ENCODE measurements around the gene CNIH1. TPM values are rescaled to one million over a fixed set of nuclear protein-coding genes. Genes with fewer than 3 reads are reported as not detected.
"Not testable (repeated sequence)": the region's sequence is repeated elsewhere in the genome, so short reads cannot be mapped to it uniquely, and the experiment has no call there.

The CNIH1 gene
- total and polyA plus RNA-seq, 9 donors: 101 to 196 (median 166) TPM

- H3K36me3 ChIP-seq (ENCODE audit: control insufficient read depth, insufficient read depth, low read length): peaks cover 7% of the 10 kb centered on the region
- peaks cover 5% of the 10 kb centered on the region for H3K9me3 ChIP-seq (replicated peaks; ENCODE audit: control insufficient read depth, low read depth, low read length)
- WGBS (ENCODE audit: insufficient coverage): 87% methylated on average over 2 of the region's 4 CpGs
- H3K27me3 ChIP-seq (ENCODE audit: control insufficient read depth, insufficient read depth, low read length): no peaks in the 10 kb centered on the region
- H3K4me3 ChIP-seq (ENCODE audit: low read length): no peak overlapping the region
- peaks cover 8% of the 10 kb centered on the region for H3K4me1 ChIP-seq (ENCODE audit: control insufficient read depth, insufficient read depth, low read length)
- no peak for DNase-seq
- H3K27ac ChIP-seq (ENCODE audit: low read length): no peak overlapping the region
Measured at GRCh38 chr14:54471641-54472040, 30.5 kb upstream of the CNIH1 start.

GRCh38 chr14:54470701-54471100 lies 29.5 kb upstream of the CNIH1 start:
- peaks cover 8% of the 10 kb centered on the region for H3K4me1 ChIP-seq (ENCODE audit: control insufficient read depth, insufficient read depth, low read length)
- H3K27me3 ChIP-seq (ENCODE audit: control insufficient read depth, insufficient read depth, low read length): no peaks in the 10 kb centered on the region
- no peak overlapping the region for H3K27ac ChIP-seq (ENCODE audit: low read length)
- H3K36me3 ChIP-seq (ENCODE audit: control insufficient read depth, insufficient read depth, low read length): peaks cover 7% of the 10 kb centered on the region
- WGBS (ENCODE audit: insufficient coverage): 82% methylated on average over 2 of the region's 4 CpGs
- peaks cover 5% of the 10 kb centered on the region for H3K9me3 ChIP-seq (replicated peaks; ENCODE audit: control insufficient read depth, low read depth, low read length)
- no peak overlapping the region for H3K4me3 ChIP-seq (ENCODE audit: low read length)
- no peak for DNase-seq

- peaks cover 2% of the 10 kb centered on the region for H3K36me3 ChIP-seq (ENCODE audit: control insufficient read depth, insufficient read depth, low read length)
- peaks cover 8% of the 10 kb centered on the region for H3K4me1 ChIP-seq (ENCODE audit: control insufficient read depth, insufficient read depth, low read length)
- H3K9me3 ChIP-seq (replicated peaks; ENCODE audit: control insufficient read depth, low read depth, low read length): peaks cover 5% of the 10 kb centered on the region
- H3K27me3 ChIP-seq (ENCODE audit: control insufficient read depth, insufficient read depth, low read length): no peaks in the 10 kb centered on the region
- H3K27ac ChIP-seq (ENCODE audit: low read length): no peak overlapping the region
- H3K4me3 ChIP-seq (ENCODE audit: low read length): no peak overlapping the region
- DNase-seq: no peak
Measured at GRCh38 chr14:54467280-54467679, 26.1 kb upstream of the CNIH1 start.

GRCh38 chr14:54465654-54466053 lies 24.5 kb upstream of the CNIH1 start:
- Histone ChIP-seq H3K4me1 (ENCODE audit: control insufficient read depth, insufficient read depth, low read length) (peaks cover 2% of the 10 kb centered on the region), H3K27me3 (ENCODE audit: control insufficient read depth, insufficient read depth, low read length) (no peaks in the 10 kb centered on the region), H3K4me3 (ENCODE audit: low read length) (no peak overlapping the region), H3K27ac (ENCODE audit: low read length) (no peak overlapping the region), H3K36me3 (ENCODE audit: control insufficient read depth, insufficient read depth, low read length) (no peaks in the 10 kb centered on the region), H3K9me3 (replicated peaks; ENCODE audit: control insufficient read depth, low read depth, low read length) (peaks cover 5% of the 10 kb centered on the region)
- WGBS (ENCODE audit: insufficient coverage): no CpG with 5 or more reads among the region's 4 CpGs
- DNase-seq: no peak

GRCh38 chr14:54462048-54462447 lies 20.9 kb upstream of the CNIH1 start:
- Histone ChIP-seq H3K4me3 (ENCODE audit: low read length) (no peak overlapping the region), H3K9me3 (replicated peaks; ENCODE audit: control insufficient read depth, low read depth, low read length) (peaks cover 4% of the 10 kb centered on the region), H3K27ac (ENCODE audit: low read length) (no peak overlapping the region), H3K36me3 (ENCODE audit: control insufficient read depth, insufficient read depth, low read length) (no peaks in the 10 kb centered on the region), H3K27me3 (ENCODE audit: control insufficient read depth, insufficient read depth, low read length) (no peaks in the 10 kb centered on the region), H3K4me1 (ENCODE audit: control insufficient read depth, insufficient read depth, low read length) (no peaks in the 10 kb centered on the region)
- WGBS (ENCODE audit: insufficient coverage): no CpG with 5 or more reads among the region's 5 CpGs
- DNase-seq: no peak

GRCh38 chr14:54459106-54459505 lies 17.9 kb upstream of the CNIH1 start:
- H3K27me3 ChIP-seq (ENCODE audit: control insufficient read depth, insufficient read depth, low read length): no peaks in the 10 kb centered on the region
- H3K36me3 ChIP-seq (ENCODE audit: control insufficient read depth, insufficient read depth, low read length): no peaks in the 10 kb centered on the region
- DNase-seq: no peak
- H3K4me3 ChIP-seq (ENCODE audit: low read length): no peak overlapping the region
- 87% methylated on average over 3 of the region's 3 CpGs for WGBS (ENCODE audit: insufficient coverage)
- no peak overlapping the region for H3K27ac ChIP-seq (ENCODE audit: low read length)
- no peaks in the 10 kb centered on the region for H3K4me1 ChIP-seq (ENCODE audit: control insufficient read depth, insufficient read depth, low read length)
- peaks cover 4% of the 10 kb centered on the region for H3K9me3 ChIP-seq (replicated peaks; ENCODE audit: control insufficient read depth, low read depth, low read length)

- H3K4me3 ChIP-seq (ENCODE audit: low read length); H3K36me3 ChIP-seq (ENCODE audit: control insufficient read depth, insufficient read depth, low read length); DNase-seq; H3K27me3 ChIP-seq (ENCODE audit: control insufficient read depth, insufficient read depth, low read length); H3K4me1 ChIP-seq (ENCODE audit: control insufficient read depth, insufficient read depth, low read length); H3K9me3 ChIP-seq (replicated peaks; ENCODE audit: control insufficient read depth, low read depth, low read length); H3K27ac ChIP-seq (ENCODE audit: low read length): not testable (repeated sequence)
Measured at GRCh38 chr14:54458536-54458935, 17.4 kb upstream of the CNIH1 start.

- DNase-seq: no peak
- Histone ChIP-seq H3K9me3 (replicated peaks; ENCODE audit: control insufficient read depth, low read depth, low read length) (peaks cover 4% of the 10 kb centered on the region), H3K36me3 (ENCODE audit: control insufficient read depth, insufficient read depth, low read length) (no peaks in the 10 kb centered on the region), H3K4me3 (ENCODE audit: low read length) (no peak overlapping the region), H3K4me1 (ENCODE audit: control insufficient read depth, insufficient read depth, low read length) (no peaks in the 10 kb centered on the region), H3K27me3 (ENCODE audit: control insufficient read depth, insufficient read depth, low read length) (no peaks in the 10 kb centered on the region), H3K27ac (ENCODE audit: low read length) (no peak overlapping the region)
- no CpG with 5 or more reads among the region's 3 CpGs for WGBS (ENCODE audit: insufficient coverage)
Measured at GRCh38 chr14:54457609-54457996, 16.4 kb upstream of the CNIH1 start.

GRCh38 chr14:54456820-54457608 lies 15.8 kb upstream of the CNIH1 start:
- not testable (repeated sequence) for H3K4me1 ChIP-seq (ENCODE audit: control insufficient read depth, insufficient read depth, low read length); H3K9me3 ChIP-seq (replicated peaks; ENCODE audit: control insufficient read depth, low read depth, low read length); DNase-seq; H3K4me3 ChIP-seq (ENCODE audit: low read length); H3K27ac ChIP-seq (ENCODE audit: low read length); H3K27me3 ChIP-seq (ENCODE audit: control insufficient read depth, insufficient read depth, low read length); H3K36me3 ChIP-seq (ENCODE audit: control insufficient read depth, insufficient read depth, low read length)
- WGBS (ENCODE audit: insufficient coverage): no CpG with 5 or more reads among the region's 1 CpG

- H3K4me3 ChIP-seq (ENCODE audit: low read length): no peak overlapping the region
- H3K27me3 ChIP-seq (ENCODE audit: control insufficient read depth, insufficient read depth, low read length): no peaks in the 10 kb centered on the region
- H3K9me3 ChIP-seq (replicated peaks; ENCODE audit: control insufficient read depth, low read depth, low read length): peaks cover 4% of the 10 kb centered on the region
- H3K4me1 ChIP-seq (ENCODE audit: control insufficient read depth, insufficient read depth, low read length): no peaks in the 10 kb centered on the region
- no peaks in the 10 kb centered on the region for H3K36me3 ChIP-seq (ENCODE audit: control insufficient read depth, insufficient read depth, low read length)
- H3K27ac ChIP-seq (ENCODE audit: low read length): no peak overlapping the region
- no CpG with 5 or more reads among the region's 1 CpG for WGBS (ENCODE audit: insufficient coverage)
- no peak for DNase-seq
Measured at GRCh38 chr14:54455363-54455762, 14.2 kb upstream of the CNIH1 start.

GRCh38 chr14:54453990-54454389 lies 12.8 kb upstream of the CNIH1 start:
- WGBS (ENCODE audit: insufficient coverage): 80% methylated on average over 1 of the region's 5 CpGs
- not testable (repeated sequence) for H3K9me3 ChIP-seq (replicated peaks; ENCODE audit: control insufficient read depth, low read depth, low read length); H3K27ac ChIP-seq (ENCODE audit: low read length); H3K4me1 ChIP-seq (ENCODE audit: control insufficient read depth, insufficient read depth, low read length); H3K4me3 ChIP-seq (ENCODE audit: low read length); DNase-seq; H3K36me3 ChIP-seq (ENCODE audit: control insufficient read depth, insufficient read depth, low read length); H3K27me3 ChIP-seq (ENCODE audit: control insufficient read depth, insufficient read depth, low read length)
